NCI-H2081 treated with DMSO at 0.1 percent for 48 hours (cell line): Measurements from ENCODE around the gene PXDN.
"Not testable (repeated sequence)": the region's sequence is repeated elsewhere in the genome, so short reads cannot be mapped to it uniquely, and the experiment has no call there.

ENCODE experiments used
- DNase-seq: peaks from one replicate; lab custom pipeline; 2025; lab: John Stamatoyannopoulos, UW

Gene PXDN, protein sequence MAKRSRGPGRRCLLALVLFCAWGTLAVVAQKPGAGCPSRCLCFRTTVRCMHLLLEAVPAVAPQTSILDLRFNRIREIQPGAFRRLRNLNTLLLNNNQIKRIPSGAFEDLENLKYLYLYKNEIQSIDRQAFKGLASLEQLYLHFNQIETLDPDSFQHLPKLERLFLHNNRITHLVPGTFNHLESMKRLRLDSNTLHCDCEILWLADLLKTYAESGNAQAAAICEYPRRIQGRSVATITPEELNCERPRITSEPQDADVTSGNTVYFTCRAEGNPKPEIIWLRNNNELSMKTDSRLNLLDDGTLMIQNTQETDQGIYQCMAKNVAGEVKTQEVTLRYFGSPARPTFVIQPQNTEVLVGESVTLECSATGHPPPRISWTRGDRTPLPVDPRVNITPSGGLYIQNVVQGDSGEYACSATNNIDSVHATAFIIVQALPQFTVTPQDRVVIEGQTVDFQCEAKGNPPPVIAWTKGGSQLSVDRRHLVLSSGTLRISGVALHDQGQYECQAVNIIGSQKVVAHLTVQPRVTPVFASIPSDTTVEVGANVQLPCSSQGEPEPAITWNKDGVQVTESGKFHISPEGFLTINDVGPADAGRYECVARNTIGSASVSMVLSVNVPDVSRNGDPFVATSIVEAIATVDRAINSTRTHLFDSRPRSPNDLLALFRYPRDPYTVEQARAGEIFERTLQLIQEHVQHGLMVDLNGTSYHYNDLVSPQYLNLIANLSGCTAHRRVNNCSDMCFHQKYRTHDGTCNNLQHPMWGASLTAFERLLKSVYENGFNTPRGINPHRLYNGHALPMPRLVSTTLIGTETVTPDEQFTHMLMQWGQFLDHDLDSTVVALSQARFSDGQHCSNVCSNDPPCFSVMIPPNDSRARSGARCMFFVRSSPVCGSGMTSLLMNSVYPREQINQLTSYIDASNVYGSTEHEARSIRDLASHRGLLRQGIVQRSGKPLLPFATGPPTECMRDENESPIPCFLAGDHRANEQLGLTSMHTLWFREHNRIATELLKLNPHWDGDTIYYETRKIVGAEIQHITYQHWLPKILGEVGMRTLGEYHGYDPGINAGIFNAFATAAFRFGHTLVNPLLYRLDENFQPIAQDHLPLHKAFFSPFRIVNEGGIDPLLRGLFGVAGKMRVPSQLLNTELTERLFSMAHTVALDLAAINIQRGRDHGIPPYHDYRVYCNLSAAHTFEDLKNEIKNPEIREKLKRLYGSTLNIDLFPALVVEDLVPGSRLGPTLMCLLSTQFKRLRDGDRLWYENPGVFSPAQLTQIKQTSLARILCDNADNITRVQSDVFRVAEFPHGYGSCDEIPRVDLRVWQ (N-terminal part only)

DNA sequence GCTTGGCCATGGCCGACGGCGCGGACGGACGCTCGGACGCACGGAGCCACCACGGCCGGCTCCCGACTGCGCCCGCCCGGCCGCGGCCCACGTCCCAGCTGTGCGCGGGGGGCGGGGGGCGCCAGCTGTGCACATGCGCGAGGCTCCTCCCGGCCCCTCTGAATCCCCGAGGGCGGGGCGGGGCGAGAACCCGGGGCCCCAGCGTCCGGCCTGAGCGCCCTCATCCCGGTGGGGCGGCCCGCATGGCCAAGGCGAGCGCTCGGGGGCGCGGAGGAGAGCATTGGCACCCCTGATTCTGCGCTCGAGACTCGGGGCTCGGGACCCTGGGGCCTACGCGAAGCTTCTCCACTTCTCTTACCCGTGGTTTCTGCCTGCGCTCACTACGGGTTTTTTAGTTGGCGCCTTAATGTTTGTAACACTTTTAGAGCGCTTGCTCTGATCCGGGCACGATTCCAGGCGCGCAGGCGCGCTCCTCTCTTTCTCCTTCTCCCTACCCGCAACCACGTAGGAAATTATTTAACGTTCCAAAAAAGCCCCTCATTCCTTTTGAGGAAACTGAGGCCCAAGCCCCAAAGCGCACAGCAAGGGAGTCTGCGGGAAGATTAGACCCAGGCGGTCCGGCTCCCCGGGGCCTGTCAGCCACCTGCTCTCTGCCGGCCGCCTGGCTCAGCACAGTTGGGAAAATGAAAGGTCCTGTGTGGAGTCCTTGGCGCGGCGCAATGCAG lies at the start of gene PXDN:
TSS of gene PXDN (minus strand) at position 70 of the 725 bp plus-strand sequence. CDS start at position 10, 60 bp downstream.
- DNase-seq = no peak

DNA sequence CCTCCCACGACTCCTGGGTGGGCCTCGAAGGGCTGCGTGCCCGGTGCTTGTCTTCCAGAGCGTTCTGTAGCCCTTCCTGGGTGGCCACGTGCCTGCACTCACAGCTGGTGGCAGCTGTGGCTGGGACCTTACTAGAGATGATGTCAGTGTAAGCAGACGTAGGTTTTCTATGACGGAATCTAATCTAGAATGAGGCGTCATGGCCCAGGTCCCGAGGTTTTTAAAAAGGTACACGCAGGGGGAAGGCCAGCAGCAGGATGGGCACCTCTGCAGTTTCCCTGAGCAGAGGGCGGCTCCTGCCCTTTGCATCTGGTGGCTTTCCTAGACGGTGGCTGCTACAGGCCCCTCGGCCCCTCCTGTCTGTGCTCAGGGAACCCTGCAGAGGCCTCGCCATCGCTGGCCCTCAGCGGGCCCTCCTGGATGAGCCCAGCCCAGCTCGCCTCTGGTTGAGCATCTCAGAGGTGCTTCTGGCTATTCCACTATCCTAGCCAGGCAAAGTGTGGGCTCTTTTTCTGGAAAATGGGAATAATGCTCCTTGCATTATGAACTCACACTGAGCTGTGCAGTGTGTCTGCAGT lies 49.6 kb upstream of the PXDN start:
- no peak for DNase-seq

DNA sequence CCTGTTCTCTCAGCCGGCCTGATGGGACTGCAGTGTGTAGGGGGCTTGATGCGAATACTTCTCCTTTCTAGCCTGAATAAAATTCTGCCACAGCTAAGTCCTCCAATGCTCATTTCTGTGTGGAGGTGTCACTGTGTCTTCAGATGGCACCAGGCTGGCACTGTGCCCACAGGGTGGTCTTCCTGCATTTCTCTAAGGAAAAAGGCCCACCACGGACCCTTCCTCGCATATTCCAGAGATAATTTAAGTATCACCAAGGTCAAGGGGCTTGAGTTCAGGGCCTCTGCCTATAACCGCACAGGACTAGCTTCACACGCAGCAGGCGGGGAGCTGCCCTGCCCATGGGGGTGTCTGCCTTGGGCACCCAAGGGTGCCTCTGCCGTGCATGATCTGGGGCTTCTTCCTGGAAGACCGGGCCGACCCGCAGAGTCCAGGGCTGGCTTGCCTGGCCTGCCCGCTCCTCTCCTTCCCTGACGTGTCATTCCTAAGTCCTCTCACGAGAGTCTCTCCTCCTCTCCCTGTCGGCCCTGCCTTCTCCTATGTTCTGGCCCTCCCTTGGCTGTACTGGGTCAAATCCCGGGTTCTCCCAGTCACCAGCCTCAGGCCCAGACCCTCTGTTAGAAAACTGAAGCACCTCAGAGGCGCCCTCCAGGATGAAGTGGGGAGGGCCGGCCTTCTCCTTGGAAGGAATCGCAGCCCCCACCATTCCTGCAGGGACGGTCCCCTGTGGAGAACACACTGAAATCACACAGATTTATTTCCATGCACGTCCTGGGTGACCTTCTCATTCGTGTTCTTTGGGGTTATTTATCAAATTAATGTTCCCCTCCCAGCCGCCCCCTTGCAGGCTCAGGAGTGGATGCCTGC lies 48.9 kb upstream of the PXDN start:
- no peak for DNase-seq

DNA sequence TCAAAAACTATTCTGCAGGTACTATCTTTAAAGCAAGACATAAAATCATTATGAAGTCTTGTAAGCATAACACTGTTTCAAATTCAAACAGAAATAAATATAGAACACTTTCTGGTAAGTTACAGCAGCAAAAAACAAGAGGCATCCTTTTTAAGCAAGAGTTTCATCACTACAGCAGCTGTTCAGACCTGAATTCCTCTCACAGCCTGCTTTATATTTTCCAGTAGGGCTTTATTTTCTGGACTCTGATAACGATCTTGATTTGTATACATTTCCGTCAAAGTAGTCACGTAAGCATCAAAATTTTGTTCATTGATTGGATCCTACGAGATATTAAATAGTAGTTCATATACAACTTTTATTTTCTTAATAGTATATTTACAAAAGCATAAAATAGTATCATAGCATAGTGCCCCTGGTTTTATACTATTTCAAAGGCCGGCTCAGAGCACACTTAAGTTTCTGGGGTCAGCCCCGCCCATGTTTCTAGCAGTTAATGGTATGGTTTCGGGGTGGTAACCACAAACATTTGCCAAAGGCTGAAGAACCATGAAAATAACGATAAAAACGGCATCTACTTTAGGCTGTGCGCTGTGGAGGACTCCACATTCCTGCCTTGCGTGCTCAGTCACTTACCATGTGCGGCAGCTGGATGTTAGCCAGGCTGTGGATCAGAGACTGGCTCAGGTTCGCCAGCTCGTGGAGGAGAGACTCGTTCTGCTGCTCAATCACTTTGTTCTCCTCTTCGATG lies 47.5 kb upstream of the PXDN start:
- DNase-seq = no peak

DNA sequence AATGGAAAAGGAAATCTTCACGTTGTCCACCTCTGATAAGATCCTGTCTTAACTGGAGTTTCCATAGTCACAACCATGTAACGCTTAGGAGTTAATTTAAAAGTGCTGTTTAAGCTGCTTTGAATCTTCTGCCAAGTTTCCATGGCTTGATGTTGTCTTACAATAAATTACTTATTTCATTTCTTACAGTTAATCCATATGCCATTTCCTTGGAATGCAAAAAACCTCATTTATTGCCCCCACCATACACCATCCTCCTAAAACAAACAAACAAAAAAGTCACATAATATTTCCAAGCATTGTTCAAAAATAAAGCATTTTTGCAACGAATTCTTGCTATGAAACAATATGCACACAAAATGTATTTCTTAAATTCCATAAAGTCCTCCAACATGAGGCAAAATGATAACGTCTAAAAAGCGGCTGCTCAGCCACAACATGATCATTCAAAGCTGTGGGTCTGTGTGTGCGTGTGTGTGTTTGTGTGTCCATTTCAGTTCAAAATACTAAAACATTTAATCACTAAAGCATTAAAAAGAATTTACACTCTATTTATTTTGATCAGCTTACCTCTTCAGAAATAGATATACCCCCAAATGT lies 46.8 kb upstream of the PXDN start:
- no peak for DNase-seq

DNA sequence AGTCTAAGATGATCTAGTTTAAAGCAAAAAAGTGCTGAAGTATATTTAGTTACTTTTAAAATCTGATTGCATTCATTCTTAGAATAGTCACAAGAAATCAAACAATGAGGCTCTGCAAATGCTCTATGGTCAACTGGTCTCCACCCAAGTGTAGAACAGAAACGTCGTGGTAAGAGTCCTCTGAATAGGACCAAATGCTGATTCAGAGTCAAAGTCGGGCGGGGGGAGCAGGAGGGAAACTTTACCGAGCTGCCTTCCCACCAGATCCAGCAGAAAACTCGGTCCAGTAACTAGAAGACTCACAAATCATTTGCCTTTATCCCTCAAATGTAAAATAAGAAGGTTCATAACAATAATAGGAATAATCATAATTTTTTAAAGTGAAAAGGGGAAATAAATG lies 46.2 kb upstream of the PXDN start:
- no peak for DNase-seq

DNA sequence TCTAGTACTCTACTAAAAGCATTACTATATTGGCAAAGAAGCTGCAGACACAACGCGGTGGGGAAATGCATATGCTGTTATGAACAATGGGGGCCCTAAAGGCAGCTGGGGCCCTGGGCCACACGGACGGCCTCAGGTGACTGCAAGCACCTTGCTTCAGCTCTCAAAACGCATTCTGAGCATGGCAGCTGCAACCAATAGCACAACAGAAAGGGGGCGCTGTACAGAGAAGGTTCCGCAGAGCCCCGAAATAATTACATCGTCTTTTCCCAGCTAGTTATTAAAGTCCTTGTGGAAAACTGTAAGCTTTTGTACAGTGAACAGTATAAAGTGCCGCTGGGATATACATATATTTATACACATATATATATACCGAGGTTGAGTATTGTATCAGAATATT lies 45.3 kb upstream of the PXDN start:
- DNase-seq = no peak

DNA sequence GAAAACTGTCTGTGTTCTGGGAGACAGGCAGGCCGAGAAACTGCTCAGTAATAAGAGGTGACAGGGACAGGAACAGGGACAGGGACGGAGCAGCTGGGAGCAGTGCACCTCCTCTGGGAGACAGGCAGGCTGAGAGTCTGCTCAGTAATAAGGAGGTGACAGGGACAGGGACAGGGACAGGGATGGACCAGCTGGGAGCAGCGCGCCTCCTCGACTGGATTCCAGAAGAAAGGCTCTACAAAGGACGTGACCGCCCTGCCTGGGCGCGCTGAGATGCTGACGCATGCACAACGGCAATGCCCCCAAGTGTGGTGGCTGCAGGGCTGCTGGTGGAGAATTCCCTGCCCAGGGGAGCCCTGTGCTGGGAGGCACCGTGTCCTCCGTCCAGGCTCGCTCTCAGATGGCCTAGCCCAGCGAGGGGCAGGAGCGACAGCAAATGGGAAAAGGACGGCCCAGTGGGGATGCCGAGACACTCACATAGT lies 44.2 kb upstream of the PXDN start:
- DNase-seq = no peak

DNA sequence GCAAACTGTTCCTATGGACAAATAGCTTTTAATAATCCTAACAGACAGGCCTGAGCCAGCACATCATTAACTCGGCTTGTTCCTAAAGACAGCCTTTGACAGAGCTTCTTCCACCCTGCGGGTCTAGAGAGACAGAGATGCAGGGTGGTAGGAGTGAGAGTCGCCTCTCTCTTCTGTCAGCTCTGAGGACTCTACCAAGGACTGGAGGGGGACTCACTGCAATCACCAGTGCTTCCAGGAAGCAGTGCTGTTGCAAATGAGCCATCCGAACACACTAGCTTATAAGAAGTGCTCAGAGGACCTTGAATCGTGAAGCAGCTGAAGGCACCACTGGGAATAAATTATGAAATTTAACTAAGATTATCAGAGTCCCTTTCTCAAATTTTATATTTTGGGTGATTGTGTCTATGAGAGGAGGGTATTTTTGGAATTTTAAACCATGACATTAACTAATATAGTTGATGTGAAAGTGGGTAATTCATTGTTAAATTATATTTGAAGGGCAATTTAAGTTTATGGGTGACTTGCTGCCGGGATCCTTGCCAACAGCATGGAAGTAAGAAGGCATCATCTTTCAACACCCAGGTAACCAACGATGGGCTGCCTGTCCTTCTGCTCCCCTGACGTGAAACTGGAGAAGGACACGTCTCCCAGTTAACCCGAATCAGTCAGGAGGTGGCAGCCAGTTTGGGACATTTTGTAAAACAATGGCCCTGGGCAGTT lies 43.6 kb upstream of the PXDN start:
- DNase-seq = no peak

DNA sequence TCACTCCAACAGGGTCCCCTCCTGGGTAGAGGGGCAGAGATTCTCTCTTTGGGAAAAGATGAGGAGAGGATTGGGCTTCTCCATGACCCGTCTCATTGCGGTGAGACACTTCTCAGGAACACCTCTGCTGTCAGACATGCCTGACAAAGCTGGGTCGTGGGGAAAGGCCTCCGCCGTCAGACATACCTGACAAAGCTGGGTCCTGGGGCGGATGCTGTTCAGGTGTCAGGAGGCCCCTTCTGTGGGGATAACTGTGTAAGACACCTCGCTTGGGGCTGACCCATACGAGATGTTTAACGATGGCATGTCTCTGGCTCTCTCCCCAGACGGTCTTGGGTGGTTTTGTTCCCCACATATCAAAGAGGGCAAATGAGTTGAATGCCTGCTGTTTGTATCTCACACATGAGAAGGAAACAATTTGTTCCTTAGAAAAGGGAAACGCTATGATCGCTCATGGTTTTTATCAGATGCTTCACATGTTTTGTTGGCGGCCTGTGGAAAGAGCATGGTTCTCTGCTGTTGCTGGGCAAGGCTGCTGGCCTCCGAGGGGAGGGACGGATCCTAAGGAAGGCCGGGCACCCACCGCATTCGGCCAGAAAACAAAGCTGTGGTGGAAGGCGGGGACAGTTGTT lies 40.8 kb upstream of the PXDN start:
- DNase-seq = no peak

DNA sequence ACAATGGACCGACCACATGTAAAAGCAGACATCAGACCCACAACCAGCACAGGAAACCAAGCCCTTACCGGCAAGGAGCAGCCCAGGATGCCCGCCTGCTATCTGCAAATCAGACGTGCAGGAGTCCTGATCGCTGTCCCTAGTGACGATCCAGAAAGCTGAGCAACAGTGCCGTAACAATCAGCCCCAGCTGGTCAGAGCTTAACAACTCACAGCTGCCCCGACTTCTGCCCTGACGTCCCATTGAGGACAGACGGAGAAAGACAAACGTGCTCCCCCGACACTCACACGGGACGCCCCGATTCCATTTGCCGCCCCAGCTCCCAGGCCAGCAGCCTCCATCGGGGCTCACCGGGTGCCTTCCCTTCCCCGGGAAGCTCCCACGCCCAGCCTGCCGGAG lies 39.8 kb upstream of the PXDN start:
- DNase-seq = no peak

DNA sequence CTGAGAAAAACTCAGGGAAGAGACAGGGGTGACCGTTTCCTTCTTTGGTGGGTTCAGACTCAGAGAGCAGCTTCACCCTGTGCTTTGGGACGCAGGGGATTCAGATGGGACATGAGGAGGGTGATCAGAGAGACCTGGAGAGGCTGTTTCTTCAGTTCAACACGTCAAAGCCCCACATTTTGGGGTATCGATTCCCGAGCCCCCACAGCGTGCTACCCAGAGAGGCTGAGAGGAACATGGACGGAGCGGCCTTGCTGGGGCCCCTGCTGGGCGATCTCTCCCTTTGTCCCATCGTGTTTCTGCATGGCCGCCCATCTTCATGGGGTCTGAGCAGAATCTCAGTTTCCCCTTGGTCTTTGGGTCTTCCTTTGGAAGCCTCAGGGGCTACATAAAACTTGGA lies 38.2 kb upstream of the PXDN start:
- no peak for DNase-seq

DNA sequence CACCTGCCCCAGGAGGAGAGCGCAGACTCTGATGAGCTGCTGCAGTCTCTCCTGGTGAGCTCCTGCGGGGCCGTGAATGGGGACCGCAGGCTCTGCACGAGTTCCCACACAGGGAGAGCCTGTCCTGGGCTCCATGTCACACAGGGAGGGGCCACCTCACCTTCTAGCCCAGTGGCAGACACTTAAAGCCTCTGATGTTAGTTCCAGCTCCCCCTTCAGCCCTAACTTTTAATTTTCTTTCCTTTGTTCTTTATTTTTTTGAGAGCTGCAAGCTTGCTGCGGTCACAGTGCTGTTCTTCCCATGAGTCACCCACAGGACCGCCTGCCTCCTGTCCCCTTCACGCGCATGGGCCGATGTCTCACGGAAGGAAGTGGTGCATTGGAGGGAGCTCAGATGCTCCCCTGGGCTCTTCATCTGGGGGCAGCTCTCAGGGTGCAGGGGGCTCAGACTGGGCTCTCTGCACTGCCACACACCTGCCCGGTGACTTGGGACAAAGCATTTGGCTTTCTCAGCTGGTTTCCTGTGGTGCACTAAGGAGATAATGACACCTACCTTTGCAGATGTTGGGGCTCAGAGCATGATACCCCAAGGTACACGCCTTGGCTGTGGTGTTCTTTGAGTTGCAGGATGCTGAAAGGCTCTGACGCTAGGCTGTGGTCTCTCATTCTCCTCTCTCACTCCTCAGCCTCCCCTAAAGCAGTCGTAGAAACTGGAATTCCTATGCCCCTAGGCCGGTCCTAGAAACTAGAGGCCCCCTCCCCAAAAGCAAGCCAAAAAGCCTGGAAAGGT lies 37.2 kb upstream of the PXDN start:
- DNase-seq = no peak

DNA sequence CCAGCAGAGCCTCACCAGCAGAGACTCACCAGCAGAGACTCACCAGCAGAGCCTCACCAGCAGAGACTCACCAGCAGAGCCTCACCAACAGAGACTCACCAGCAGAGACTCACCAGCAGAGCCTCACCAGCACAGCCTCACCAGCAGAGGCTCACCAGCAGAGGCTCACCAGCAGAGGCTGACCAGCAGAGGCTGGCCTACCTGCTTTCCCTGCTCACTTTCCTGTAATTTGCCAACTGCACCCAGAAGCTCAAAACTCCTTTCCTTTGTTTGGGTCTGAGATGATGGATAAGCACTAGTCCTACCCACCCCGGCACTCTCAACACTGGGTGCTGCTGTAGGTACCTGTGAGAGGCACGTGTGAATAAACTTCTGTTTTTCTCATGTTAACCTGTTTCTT lies 36.4 kb upstream of the PXDN start:
- no peak for DNase-seq

DNA sequence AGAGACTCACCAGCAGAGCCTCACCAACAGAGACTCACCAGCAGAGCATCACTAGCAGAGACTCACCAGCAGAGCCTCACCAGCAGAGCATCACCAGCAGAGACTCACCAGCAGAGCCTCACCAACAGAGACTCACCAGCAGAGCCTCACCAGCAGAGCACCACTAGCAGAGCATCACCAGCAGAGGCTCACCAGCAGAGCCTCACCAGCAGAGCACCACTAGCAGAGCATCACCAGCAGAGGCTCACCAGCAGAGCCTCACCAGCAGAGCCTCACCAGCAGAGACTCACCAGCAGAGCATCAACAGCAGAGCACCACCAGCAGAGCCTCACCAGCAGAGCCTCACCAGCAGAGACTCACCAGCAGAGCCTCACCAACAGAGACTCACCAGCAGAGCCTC lies 35.7 kb upstream of the PXDN start:
- not testable (repeated sequence) for DNase-seq

DNA sequence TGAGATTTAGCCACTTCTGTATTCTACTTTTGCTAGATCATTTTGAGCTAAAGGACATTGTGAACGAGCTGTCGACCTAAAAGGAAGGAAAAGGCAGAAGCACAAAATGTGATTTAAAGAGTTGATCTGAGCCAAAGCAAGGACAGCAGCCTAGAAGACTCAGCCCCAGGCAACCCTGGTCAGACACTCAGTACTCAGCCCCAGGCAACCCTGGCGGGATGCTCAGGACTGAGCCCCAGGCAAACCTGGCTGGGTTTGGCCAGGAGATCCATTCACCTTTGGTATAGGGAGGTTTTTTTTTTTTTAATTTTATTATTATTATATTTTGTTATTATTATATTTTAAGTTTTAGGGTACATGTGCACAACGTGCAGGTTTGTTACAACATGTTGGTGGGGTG lies 34.3 kb upstream of the PXDN start:
- DNase-seq = no peak

DNA sequence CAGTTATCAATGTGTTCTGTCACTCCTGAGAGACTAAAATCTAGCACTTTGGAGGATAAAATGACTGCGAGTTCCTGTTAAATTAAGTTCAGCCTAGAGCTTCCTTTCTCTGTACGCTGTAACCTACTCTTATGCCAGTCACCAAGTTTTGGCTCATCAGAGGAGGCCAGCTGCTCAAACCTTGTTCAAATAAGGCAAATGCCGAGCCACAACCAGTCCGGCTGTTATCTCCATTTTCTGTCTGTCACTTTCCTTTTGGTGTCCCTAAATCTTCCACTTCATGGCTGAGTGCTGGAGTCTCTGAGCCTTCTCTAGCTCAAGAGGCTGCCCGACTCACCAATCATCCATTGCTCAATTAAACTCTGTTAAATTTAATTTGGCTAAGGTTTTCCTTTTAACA lies 33.5 kb upstream of the PXDN start:
- no peak for DNase-seq
